ENCODE measurements around the gene ATG16L2.

The ATG16L2 gene

DNA sequence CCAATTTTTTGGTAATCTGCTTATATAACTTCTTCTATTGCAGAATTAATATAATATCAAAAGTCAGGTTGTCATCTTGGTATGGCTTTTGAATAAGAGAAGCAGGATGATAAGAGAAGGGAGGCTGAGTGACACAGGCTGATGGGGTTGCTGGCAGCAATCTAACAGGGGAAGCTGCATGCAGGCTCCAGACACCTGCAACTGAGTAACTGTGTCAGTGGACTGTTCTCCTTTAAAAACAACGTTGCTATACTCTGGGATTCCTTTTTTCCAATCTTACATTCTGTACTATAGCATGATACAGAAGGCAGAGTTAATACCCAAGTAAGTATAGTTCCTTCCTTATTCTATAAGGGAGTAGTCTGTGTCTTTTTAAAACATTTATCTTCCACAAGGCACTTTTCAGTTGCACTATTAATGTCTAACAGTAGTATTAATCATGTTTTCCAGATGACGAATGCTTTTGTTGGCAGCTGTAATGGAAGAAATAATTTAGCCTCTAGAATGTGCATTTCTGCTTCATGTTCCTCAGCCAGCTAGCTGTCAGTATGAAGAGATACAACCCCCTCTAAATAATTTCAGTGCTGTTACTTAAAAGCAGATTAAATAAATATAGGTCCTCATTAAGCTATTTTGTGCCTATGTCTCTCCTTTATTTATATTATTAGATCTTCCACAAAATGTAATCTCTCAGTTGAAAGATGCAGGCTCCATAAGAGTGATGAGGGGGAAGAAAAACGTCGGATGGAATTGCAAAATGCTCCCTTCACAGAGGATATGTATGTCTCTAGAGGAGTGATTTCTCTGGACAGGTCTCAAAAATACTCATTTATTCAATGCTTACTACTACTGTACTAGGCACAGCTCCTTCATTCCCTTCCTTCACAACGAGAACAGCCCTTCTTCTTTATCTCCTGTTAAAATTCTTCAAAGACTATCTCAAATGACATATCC lies 50.8 kb downstream of the ATG16L2 start:
- H3K27me3 ChIP-seq (ENCODE audit: control insufficient read depth, insufficient read depth, low read length) = no peaks in the 10 kb centered on the region
- no peaks in the 10 kb centered on the region for H3K9me3 ChIP-seq (ENCODE audit: control insufficient read depth, low read length)
- no peaks in the 10 kb centered on the region for H3K4me1 ChIP-seq
- TF ChIP-seq, protein P1, sequence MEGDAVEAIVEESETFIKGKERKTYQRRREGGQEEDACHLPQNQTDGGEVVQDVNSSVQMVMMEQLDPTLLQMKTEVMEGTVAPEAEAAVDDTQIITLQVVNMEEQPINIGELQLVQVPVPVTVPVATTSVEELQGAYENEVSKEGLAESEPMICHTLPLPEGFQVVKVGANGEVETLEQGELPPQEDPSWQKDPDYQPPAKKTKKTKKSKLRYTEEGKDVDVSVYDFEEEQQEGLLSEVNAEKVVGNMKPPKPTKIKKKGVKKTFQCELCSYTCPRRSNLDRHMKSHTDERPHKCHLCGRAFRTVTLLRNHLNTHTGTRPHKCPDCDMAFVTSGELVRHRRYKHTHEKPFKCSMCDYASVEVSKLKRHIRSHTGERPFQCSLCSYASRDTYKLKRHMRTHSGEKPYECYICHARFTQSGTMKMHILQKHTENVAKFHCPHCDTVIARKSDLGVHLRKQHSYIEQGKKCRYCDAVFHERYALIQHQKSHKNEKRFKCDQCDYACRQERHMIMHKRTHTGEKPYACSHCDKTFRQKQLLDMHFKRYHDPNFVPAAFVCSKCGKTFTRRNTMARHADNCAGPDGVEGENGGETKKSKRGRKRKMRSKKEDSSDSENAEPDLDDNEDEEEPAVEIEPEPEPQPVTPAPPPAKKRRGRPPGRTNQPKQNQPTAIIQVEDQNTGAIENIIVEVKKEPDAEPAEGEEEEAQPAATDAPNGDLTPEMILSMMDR (IDR thresholded peaks at IDR 0.05) = no peak
- H3K4me2 ChIP-seq (ENCODE audit: low read length) = no peak overlapping the region
- H3K36me3 ChIP-seq (ENCODE audit: control insufficient read depth, insufficient read depth, low read length) = no peaks in the 10 kb centered on the region
- no peak overlapping the region for H3K4me3 ChIP-seq (ENCODE audit: low read depth, low read length)
- H2AFZ ChIP-seq = no peak overlapping the region
- H3K9ac ChIP-seq = no peak overlapping the region
- H3K79me2 ChIP-seq = no peaks in the 10 kb centered on the region
- no peak overlapping the region for H3K27ac ChIP-seq

DNA sequence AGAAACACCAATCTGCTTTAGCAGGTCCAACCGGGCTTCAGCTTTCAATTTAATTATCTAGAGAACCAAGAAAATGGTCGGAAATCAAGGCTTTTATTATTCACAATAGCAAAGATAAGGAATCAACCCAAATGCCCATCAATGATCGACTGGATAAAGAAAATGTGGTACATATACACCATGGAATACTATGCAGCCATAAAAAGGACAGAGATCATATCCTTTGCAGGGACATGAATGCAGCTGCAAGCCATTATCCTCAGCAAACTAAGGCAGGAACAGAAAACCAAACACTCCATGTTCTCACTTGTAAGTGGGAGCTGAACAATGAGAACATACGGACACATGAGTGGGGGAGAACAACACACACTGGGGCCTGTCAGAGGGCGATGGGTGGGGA lies 53.8 kb downstream of the ATG16L2 start:
- Histone ChIP-seq H3K9me3 (ENCODE audit: control insufficient read depth, low read length) (no peaks in the 10 kb centered on the region), H3K36me3 (ENCODE audit: control insufficient read depth, insufficient read depth, low read length) (no peaks in the 10 kb centered on the region), H3K27me3 (ENCODE audit: control insufficient read depth, insufficient read depth, low read length) (no peaks in the 10 kb centered on the region), H3K79me2 (no peaks in the 10 kb centered on the region), H3K27ac (no peak overlapping the region), H3K4me3 (ENCODE audit: low read depth, low read length) (no peak overlapping the region), H3K4me1 (no peaks in the 10 kb centered on the region), H3K9ac (no peak overlapping the region), H2AFZ (no peak overlapping the region), H3K4me2 (ENCODE audit: low read length) (no peak overlapping the region)
- TF ChIP-seq, protein P1 (IDR thresholded peaks at IDR 0.05) = no peak

DNA sequence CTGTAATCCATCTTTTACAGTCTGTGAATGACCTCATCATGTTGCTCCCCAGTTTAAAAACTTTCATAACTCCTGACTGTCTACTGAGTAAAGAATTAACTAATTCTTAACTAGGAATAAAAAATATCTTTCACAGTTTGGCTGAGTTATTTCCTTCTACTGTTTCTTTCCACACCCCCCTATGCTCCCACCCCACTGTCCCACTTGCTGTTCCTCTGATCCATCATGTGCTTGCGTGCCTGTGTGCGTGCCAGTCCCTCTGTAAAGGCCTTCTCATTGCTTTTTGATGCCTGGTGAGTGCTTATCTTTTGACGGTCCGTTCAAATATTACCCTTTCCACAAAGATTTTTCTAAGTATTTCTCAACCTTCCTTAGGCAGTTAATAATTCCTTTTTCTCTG lies 55.6 kb downstream of the ATG16L2 start:
- H3K36me3 ChIP-seq (ENCODE audit: control insufficient read depth, insufficient read depth, low read length) = no peaks in the 10 kb centered on the region
- H3K4me1 ChIP-seq = no peaks in the 10 kb centered on the region
- H2AFZ ChIP-seq = no peak overlapping the region
- no peak overlapping the region for H3K9ac ChIP-seq
- no peaks in the 10 kb centered on the region for H3K27me3 ChIP-seq (ENCODE audit: control insufficient read depth, insufficient read depth, low read length)
- no peaks in the 10 kb centered on the region for H3K9me3 ChIP-seq (ENCODE audit: control insufficient read depth, low read length)
- H3K27ac ChIP-seq = no peak overlapping the region
- H3K4me2 ChIP-seq (ENCODE audit: low read length) = no peak overlapping the region
- TF ChIP-seq, protein P1 (IDR thresholded peaks at IDR 0.05) = no peak
- no peaks in the 10 kb centered on the region for H3K79me2 ChIP-seq
- no peak overlapping the region for H3K4me3 ChIP-seq (ENCODE audit: low read depth, low read length)

DNA sequence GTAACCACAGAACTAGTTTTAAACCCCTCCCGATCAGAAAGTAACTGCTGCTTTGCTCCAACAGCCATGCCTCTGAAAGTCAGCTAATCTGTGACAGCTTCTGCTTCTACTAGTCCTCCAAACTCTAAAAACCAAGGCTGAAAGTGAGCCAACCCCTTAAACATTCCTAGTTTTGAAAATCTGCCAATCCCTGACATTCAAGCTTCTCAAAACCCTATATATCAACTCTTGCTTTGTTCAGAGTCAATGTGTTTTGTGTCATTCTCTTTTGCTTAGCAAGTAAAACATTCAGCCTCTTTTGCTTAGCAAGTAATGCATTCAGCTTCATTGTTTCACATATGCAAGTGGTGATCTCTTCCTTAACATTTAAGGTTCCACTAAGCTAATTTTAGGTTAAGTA lies 56.9 kb downstream of the ATG16L2 start:
- no peak overlapping the region for H3K4me2 ChIP-seq (ENCODE audit: low read length)
- H3K9me3 ChIP-seq (ENCODE audit: control insufficient read depth, low read length) = no peaks in the 10 kb centered on the region
- no peak overlapping the region for H2AFZ ChIP-seq
- H3K4me3 ChIP-seq (ENCODE audit: low read depth, low read length) = no peak overlapping the region
- no peaks in the 10 kb centered on the region for H3K27me3 ChIP-seq (ENCODE audit: control insufficient read depth, insufficient read depth, low read length)
- no peak overlapping the region for H3K9ac ChIP-seq
- H3K36me3 ChIP-seq (ENCODE audit: control insufficient read depth, insufficient read depth, low read length) = no peaks in the 10 kb centered on the region
- TF ChIP-seq, protein P1 (IDR thresholded peaks at IDR 0.05) = no peak
- H3K27ac ChIP-seq = no peak overlapping the region
- H3K4me1 ChIP-seq = no peaks in the 10 kb centered on the region
- no peaks in the 10 kb centered on the region for H3K79me2 ChIP-seq

DNA sequence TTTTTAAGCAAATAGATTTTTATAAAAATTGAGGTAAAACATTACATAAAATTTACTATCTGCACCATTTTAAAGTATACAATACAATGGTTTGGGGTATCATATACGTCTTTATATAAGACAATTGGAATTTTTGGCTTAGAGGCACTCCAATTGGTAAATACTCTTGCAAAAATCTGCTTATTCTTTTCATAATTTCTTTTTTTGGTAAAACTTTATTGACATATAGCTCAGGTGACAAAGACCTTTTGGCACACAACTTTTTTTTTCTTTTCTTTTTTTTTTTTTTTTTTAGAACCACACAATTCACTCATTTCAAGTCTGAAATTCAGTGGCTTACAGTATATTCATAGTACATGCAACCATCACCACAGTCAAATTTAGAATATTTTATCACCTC lies 57.8 kb downstream of the ATG16L2 start:
- no peaks in the 10 kb centered on the region for H3K27me3 ChIP-seq (ENCODE audit: control insufficient read depth, insufficient read depth, low read length)
- no peak overlapping the region for H2AFZ ChIP-seq
- no peaks in the 10 kb centered on the region for H3K4me1 ChIP-seq
- H3K9me3 ChIP-seq (ENCODE audit: control insufficient read depth, low read length) = no peaks in the 10 kb centered on the region
- no peaks in the 10 kb centered on the region for H3K79me2 ChIP-seq
- no peak overlapping the region for H3K9ac ChIP-seq
- no peaks in the 10 kb centered on the region for H3K36me3 ChIP-seq (ENCODE audit: control insufficient read depth, insufficient read depth, low read length)
- TF ChIP-seq, protein P1 (IDR thresholded peaks at IDR 0.05) = no peak
- H3K4me3 ChIP-seq (ENCODE audit: low read depth, low read length) = no peak overlapping the region
- H3K27ac ChIP-seq = no peak overlapping the region
- H3K4me2 ChIP-seq (ENCODE audit: low read length) = no peak overlapping the region
